Naive thymus-derived CD4-positive, alpha-beta T cell (primary cell): ENCODE data around the gene HMGXB3. TPM values are rescaled to one million over a fixed set of nuclear protein-coding genes. Genes with fewer than 3 reads are reported as not detected.

ENCODE experiments used
- ATAC-seq: fragments of 150-1000 bp; cut with Tn5 transposase; 2 replicates; pipeline ENCODE4 v1.10.0; 2021; ENCODE audit warnings: mild to moderate bottlenecking, moderate library complexity
- CTCF ChIA-PET: fragments of 350-600 bp; sonication (Branson Sonifier 250); formaldehyde crosslinking; loops from one replicate; lab custom pipeline; 2021; ENCODE audit warnings: antibody characterized with exemption; lab: Charles Lee
- POLR2A ChIA-PET: fragments of 350-600 bp; sonication (Branson Sonifier 250); formaldehyde crosslinking; loops from one replicate; lab custom pipeline; 2021; ENCODE audit warnings: antibody characterized with exemption, inconsistent platforms; lab: Charles Lee
- DNase-seq, 9 donors: peaks; one replicate each; pipeline versions ENCODE4 v3.0.0 to v3.0.0-alpha.2; 2020 to 2022; ENCODE audit warnings: mixed read lengths in 1 of 9
- H3K27ac ChIP-seq: one replicate; pipeline ENCODE4 v1.7.0; 2013; ENCODE audit warnings: mild to moderate bottlenecking, low read depth, low read length, moderate library complexity
- H3K27me3 ChIP-seq, 2 donors: one replicate each; pipeline ENCODE4 v1.7.0; 2013; ENCODE audit warnings: low read length in 2 of 2, mild to moderate bottlenecking in 2 of 2, moderate library complexity in 2 of 2; ENCODE audit not compliant: control insufficient read depth in 2 of 2, insufficient read depth in 2 of 2
- H3K36me3 ChIP-seq, 3 experiments: 1 replicate in 2 of 3; 2 replicates in 1 of 3; pipeline ENCODE4 v1.7.0; 2013; ENCODE audit warnings: low read length in 3 of 3, mild to moderate bottlenecking in 3 of 3, moderate library complexity in 1 of 3; ENCODE audit not compliant: insufficient read depth in 3 of 3, control insufficient read depth in 2 of 3
- H3K4me1 ChIP-seq, 2 donors: one replicate each; pipeline ENCODE4 v1.7.0; 2013; ENCODE audit warnings: low read length in 2 of 2, mild to moderate bottlenecking in 2 of 2, moderate library complexity in 1 of 2; ENCODE audit not compliant: control insufficient read depth in 2 of 2, insufficient read depth in 2 of 2
- H3K4me3 ChIP-seq: 2 replicates; pipeline ENCODE4 v1.7.0; 2013; ENCODE audit warnings: mild to moderate bottlenecking, low read length
- H3K9me3 ChIP-seq, 3 experiments: 1 replicate in 2 of 3; 2 replicates in 1 of 3; pipeline ENCODE4 v1.7.0; 2013; ENCODE audit warnings: low read length in 3 of 3; ENCODE audit not compliant: control insufficient read depth in 2 of 3
- H3K27ac Mint-ChIP-seq, 9 donors: one replicate each; pipeline ENCODE4 v1.8.0; 2020 to 2022; ENCODE audit warnings: mixed read lengths in 9 of 9, mild to moderate bottlenecking in 8 of 9, moderate library complexity in 5 of 9, inconsistent platforms in 2 of 9
- H3K27me3 Mint-ChIP-seq, 5 donors: one replicate each; pipeline ENCODE4 v1.8.0; 2021 to 2022; ENCODE audit warnings: mixed read lengths in 5 of 5, mild to moderate bottlenecking in 1 of 5
- H3K36me3 Mint-ChIP-seq, 5 donors: one replicate each; pipeline ENCODE4 v1.8.0; 2020 to 2022; ENCODE audit warnings: mixed read lengths in 5 of 5, mild to moderate bottlenecking in 3 of 5, inconsistent platforms in 1 of 5
- H3K4me1 Mint-ChIP-seq, 7 donors: one replicate each; pipeline ENCODE4 v1.8.0; 2020 to 2022; ENCODE audit warnings: mixed read lengths in 7 of 7, mild to moderate bottlenecking in 3 of 7, inconsistent platforms in 1 of 7
- H3K4me3 Mint-ChIP-seq, 10 donors: one replicate each; pipeline ENCODE4 v1.8.0; 2020 to 2022; ENCODE audit warnings: mild to moderate bottlenecking in 10 of 10, mixed read lengths in 10 of 10, moderate library complexity in 6 of 10, inconsistent platforms in 2 of 10
- H3K9me3 Mint-ChIP-seq, 11 donors: one replicate each; pipeline ENCODE4 v1.8.0; 2020 to 2022; ENCODE audit warnings: mixed read lengths in 11 of 11, mild to moderate bottlenecking in 4 of 11, inconsistent platforms in 1 of 11, moderate library complexity in 1 of 11
- intact Hi-C, 2 donors: fragments of 100-400 bp; cut with micrococcal nuclease; formaldehyde crosslinking; loops; one replicate each; pipeline ENCODE4 v1.15.1; 2023
- polyA plus RNA-seq, 2 donors: library from polyadenylated mRNA; unstranded; fragments of 300-500 nt; fragmentation: Illumina TruSeq; gene quantifications; one replicate each; pipeline ENCODE4 v1.2.3, GENCODE V29; 2021
- total RNA-seq, 6 experiments: library from RNA in 5 of 6; stranded (reverse) in 5 of 6; gene quantifications; 1 replicate in 5 of 6; 2 replicates in 1 of 6; pipeline ENCODE4 v1.2.3 and lab custom pipeline; 2021 to 2026

The HMGXB3 gene
- total and polyA plus RNA-seq, 7 experiments from 2014 or later, result 8.2 to 40.6 (median 29.3) TPM

DNA sequence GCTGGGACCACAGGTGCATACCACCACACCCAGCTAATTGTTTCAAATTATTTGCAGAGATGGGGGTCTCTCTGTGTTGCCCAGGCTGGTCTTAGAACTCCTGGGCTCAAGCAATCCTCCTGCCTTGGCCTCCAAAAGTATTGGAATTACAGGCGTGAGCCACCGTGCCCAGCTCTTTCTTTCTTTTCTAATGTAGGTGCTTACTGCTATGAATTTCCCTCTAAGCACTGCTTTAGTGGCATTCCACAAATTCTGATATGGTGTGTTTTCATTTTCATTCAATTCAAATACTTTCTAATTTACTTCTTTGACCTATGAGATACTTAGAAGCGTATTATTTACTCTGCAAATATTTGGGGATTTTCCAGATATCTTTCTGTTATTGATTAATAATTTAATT lies 14.9 kb downstream of the HMGXB3 start:
- ATAC-seq, result no peak
- POLR2A ChIA-PET, result no interaction called here

DNA sequence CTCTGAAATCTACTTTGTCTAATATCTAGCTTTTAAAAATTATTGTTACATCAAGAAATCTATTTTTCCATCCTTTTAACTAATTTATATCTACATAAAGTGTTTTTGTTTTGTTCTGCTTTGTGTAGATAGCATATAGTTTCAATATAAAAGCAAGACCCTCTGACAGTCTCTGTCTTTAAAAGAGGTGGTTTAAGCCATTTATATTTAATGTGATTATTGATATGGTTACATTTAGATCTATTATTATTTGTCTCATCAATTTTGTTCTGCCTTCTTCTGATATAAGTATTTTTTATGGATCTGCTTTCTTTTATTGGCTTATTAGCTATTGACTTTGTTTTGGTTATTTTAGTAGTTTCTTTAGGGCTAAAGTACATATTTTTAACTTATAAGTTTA lies 16.0 kb downstream of the HMGXB3 start:
- intact Hi-C loops, result no loop called here
- ChIA-PET POLR2A (no interaction called here), CTCF (no interaction called here)
- Mint-ChIP-seq H3K27me3 (no peaks in the 10 kb centered on the region), H3K9me3 (peaks cover 0 to 7% (median 0%) of the 10 kb centered on the region in 11 donors), H3K27ac (no peak overlapping the region), H3K4me3 (no peak overlapping the region), H3K36me3 (peaks cover 18 to 93% (median 72%) of the 10 kb centered on the region in 5 donors), H3K4me1 (peaks cover 0 to 20% (median 4%) of the 10 kb centered on the region in 7 donors)
- ATAC-seq (no peak), DNase-seq (no peak)
- H3K27ac ChIP-seq, result no peak overlapping the region
- H3K27me3 ChIP-seq, result no peaks in the 10 kb centered on the region
- peaks cover 8 to 95% (median 51%) of the 10 kb centered on the region in 3 experiments for H3K36me3 ChIP-seq
- H3K9me3 ChIP-seq, result no peaks in the 10 kb centered on the region
- no peaks in the 10 kb centered on the region for H3K4me1 ChIP-seq
- no peak overlapping the region for H3K4me3 ChIP-seq

More for the DNA sequence above, 14.9 kb downstream of the HMGXB3 start:
- peaks cover 8 to 93% (median 55%) of the 10 kb centered on the region in 3 experiments for H3K36me3 ChIP-seq
- peaks cover 0 to 20% (median 4%) of the 10 kb centered on the region in 7 donors for H3K4me1 Mint-ChIP-seq
- H3K4me3 Mint-ChIP-seq, result no peak overlapping the region
- no peak overlapping the region for H3K27ac ChIP-seq
- peaks cover 17 to 91% (median 75%) of the 10 kb centered on the region in 5 donors for H3K36me3 Mint-ChIP-seq
- H3K9me3 ChIP-seq, result no peaks in the 10 kb centered on the region
- CTCF ChIA-PET, result no interaction called here
- H3K27ac Mint-ChIP-seq, result no peak overlapping the region
- no peak overlapping the region for H3K4me3 ChIP-seq
- no peaks in the 10 kb centered on the region for H3K27me3 Mint-ChIP-seq
- no peak for DNase-seq
- no peaks in the 10 kb centered on the region for H3K27me3 ChIP-seq
- H3K4me1 ChIP-seq, result no peaks in the 10 kb centered on the region
- peaks cover 0 to 7% (median 0%) of the 10 kb centered on the region in 11 donors for H3K9me3 Mint-ChIP-seq
- intact Hi-C loops, result no loop called here

DNA sequence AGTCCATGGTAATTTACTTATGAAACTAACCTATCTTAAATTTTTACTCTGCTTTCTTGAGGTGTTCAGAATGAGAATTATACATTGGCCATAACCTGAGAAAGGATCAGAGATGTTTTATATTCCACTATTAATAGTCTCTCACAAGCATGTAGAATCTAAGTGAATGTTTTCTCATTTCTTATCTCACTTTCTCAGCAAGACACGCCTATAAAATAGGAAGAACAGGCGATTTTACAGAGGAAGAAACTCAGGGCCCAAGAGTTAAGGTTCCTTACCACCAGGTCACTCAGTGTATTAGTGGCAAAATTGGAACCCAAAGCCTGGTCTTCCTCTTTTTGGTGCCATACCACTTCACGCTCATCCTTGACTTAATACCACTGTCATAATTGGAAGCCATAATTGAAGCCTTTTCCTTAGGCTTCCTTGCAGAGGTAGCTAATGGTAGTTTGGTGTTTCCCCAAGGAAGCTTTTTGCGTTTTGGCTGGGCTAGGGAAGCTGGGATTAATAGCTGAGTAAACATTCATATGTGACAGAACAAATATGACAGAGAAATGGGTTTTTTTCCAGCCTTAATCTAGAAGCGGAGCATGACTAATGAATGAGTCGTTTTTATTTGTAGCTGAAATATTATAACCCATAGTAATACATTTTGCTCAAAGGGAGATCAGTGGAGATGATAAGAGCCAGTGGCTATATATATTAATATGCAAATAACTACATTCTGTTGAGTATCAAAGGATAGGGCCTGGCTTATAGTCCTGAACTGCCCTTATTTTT lies 16.9 kb downstream of the HMGXB3 start:
- peaks cover 8 to 96% (median 51%) of the 10 kb centered on the region in 3 experiments for H3K36me3 ChIP-seq
- H3K27ac Mint-ChIP-seq, result no peak overlapping the region
- intact Hi-C loops, result no loop called here

DNA sequence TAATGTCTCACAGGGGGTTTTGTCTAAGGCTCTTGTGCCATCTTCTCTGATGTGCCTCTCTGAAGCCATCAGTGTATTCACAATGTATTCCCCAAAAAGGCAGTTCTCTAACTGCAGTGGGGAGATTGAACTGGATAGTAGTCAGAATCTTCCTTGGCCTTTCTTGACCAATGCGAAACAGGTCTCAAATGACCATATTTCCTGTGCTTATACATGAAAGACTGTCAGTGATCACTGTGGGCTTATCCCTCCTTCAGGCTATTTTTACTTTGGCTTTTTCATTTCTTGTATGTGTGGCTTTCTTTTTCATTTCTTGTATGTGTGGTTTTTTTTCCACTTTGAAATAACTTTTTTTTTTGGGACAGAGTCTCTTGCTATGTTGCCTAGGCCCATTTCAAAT lies 19.7 kb downstream of the HMGXB3 start:
- ChIA-PET POLR2A (no interaction called here), CTCF (no interaction called here)
- H3K36me3 ChIP-seq, result peaks cover 4 to 96% (median 39%) of the 10 kb centered on the region in 3 experiments
- H3K4me3 Mint-ChIP-seq, result no peak overlapping the region
- H3K27ac ChIP-seq, result no peak overlapping the region
- ATAC-seq, result no peak
- no peak overlapping the region for H3K4me3 ChIP-seq
- H3K27me3 Mint-ChIP-seq, result no peaks in the 10 kb centered on the region
- no peaks in the 10 kb centered on the region for H3K27me3 ChIP-seq
- H3K9me3 ChIP-seq, result no peaks in the 10 kb centered on the region
- intact Hi-C loops, result no loop called here
- peak overlapping the region in 4 of 9 donors; percentile 2 to 57 (median 28) for H3K27ac Mint-ChIP-seq
- peaks cover 0 to 21% (median 0%) of the 10 kb centered on the region in 7 donors for H3K4me1 Mint-ChIP-seq
- H3K36me3 Mint-ChIP-seq, result peaks cover 8 to 83% (median 51%) of the 10 kb centered on the region in 5 donors
- no peak for DNase-seq
- H3K4me1 ChIP-seq, result no peaks in the 10 kb centered on the region
- H3K9me3 Mint-ChIP-seq, result peaks cover 0 to 6% (median 0%) of the 10 kb centered on the region in 11 donors

More for the DNA sequence above, 16.9 kb downstream of the HMGXB3 start:
- no peak for ATAC-seq
- H3K27me3 Mint-ChIP-seq, result no peaks in the 10 kb centered on the region
- peaks cover 0 to 24% (median under 1%) of the 10 kb centered on the region in 7 donors for H3K4me1 Mint-ChIP-seq
- H3K9me3 ChIP-seq, result no peaks in the 10 kb centered on the region
- peaks cover 20 to 94% (median 71%) of the 10 kb centered on the region in 5 donors for H3K36me3 Mint-ChIP-seq
- H3K27me3 ChIP-seq, result no peaks in the 10 kb centered on the region
- H3K4me1 ChIP-seq, result no peaks in the 10 kb centered on the region
- no peak overlapping the region for H3K27ac ChIP-seq
- no peak overlapping the region for H3K4me3 Mint-ChIP-seq
- CTCF ChIA-PET, result no interaction called here
- DNase-seq, result no peak
- POLR2A ChIA-PET, result interaction anchor here (1.3 kb wide), 1 partner anchor 11 kb away, joined by 7 read pairs; no protein-coding TSS in a partner anchor
- H3K4me3 ChIP-seq, result no peak overlapping the region
- H3K9me3 Mint-ChIP-seq, result peaks cover 0 to 7% (median 0%) of the 10 kb centered on the region in 11 donors

DNA sequence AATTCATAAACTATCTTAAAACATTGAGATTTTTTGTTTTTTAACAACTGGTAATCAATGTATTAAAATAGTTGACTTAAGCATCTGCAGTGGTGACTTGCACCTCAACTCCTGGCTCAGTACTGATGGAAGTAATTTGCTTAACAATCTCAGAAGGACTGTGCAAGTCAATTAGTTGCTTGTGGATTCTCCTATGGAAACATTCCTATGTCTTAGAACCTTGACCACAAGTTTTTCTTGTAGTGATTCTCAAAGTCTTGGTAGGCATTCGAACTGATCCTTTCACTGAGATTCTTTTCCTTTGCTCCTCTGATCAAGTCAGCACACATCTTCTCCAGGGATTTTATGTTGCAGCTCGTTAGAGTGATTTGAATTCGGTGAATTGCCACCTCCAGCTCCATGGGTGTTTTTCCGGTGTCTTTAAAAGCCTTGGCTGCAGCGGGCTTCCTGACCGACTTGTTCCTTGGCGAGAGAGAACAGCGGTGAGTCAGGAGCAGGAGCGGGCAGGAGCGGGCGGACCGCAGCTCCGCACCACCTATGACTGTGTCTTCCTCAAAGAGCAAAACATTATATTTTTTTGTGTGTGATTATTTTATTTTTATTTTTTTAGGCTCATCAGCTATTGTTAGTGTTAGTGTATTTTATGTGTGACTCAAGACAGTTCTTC lies 21.1 kb downstream of the HMGXB3 start:
- no peak overlapping the region for H3K27ac ChIP-seq
- Mint-ChIP-seq H3K27me3 (no peaks in the 10 kb centered on the region), H3K4me1 (peaks cover 0 to 21% (median 0%) of the 10 kb centered on the region in 7 donors), H3K27ac (peak overlapping the region in 3 of 9 donors; percentile 8 to 56 (median 47)), H3K36me3 (peaks cover 8 to 76% (median 45%) of the 10 kb centered on the region in 5 donors), H3K9me3 (no peaks in the 10 kb centered on the region), H3K4me3 (no peak overlapping the region)
- ATAC-seq (no peak), DNase-seq (no peak)
- intact Hi-C loops, result no loop called here
- ChIA-PET POLR2A (no interaction called here), CTCF (no interaction called here)
- H3K27me3 ChIP-seq, result no peaks in the 10 kb centered on the region
- no peak overlapping the region for H3K4me3 ChIP-seq
- H3K4me1 ChIP-seq, result no peaks in the 10 kb centered on the region
- no peaks in the 10 kb centered on the region for H3K9me3 ChIP-seq
- peaks cover 5 to 92% (median 37%) of the 10 kb centered on the region in 3 experiments for H3K36me3 ChIP-seq

DNA sequence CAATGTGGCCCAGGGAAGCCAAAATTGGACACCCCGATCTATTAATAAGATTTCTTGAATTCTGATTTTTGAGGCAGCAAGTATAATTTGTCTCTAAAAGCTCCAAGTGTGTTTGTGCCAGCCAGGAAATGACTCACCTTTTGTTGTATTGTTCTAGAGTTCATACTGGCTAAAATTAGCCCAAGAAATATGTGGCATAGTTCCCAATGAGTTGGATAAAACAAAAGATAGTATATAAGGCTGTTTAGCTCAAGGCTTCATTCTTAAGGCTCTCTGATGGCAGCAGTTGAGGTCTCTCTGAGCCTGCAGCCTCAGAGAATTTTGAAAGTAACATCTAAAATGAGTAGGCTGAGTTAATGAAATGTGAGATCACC lies 21.6 kb downstream of the HMGXB3 start:
- no peaks in the 10 kb centered on the region for H3K9me3 Mint-ChIP-seq
- Histone ChIP-seq H3K4me3 (no peak overlapping the region), H3K36me3 (peaks cover 9 to 93% (median 38%) of the 10 kb centered on the region in 3 experiments), H3K27me3 (no peaks in the 10 kb centered on the region), H3K4me1 (no peaks in the 10 kb centered on the region), H3K9me3 (no peaks in the 10 kb centered on the region), H3K27ac (no peak overlapping the region)
- POLR2A ChIA-PET, result interaction anchor here (0.7 kb wide), 1 partner anchor 693 kb away, joined by 4 read pairs; no protein-coding TSS in a partner anchor
- no peak overlapping the region for H3K4me3 Mint-ChIP-seq
- no peaks in the 10 kb centered on the region for H3K27me3 Mint-ChIP-seq
- H3K4me1 Mint-ChIP-seq, result peaks cover 0 to 21% (median 0%) of the 10 kb centered on the region in 7 donors
- DNase-seq, result no peak
- ATAC-seq, result no peak
- H3K27ac Mint-ChIP-seq, result peak overlapping the region in 1 of 9 donors; percentile 47
- CTCF ChIA-PET, result no interaction called here
- H3K36me3 Mint-ChIP-seq, result peaks cover 8 to 75% (median 44%) of the 10 kb centered on the region in 5 donors
- intact Hi-C loops, result no loop called here
